Endothelial cell of umbilical vein (primary cell): ENCODE data around the gene PRRC2A. TPM values are rescaled to one million over a fixed set of nuclear protein-coding genes. Genes with fewer than 3 reads are reported as not detected.

Experiments
- BruUV-seq: library from RNA; stranded (reverse); fragments of 400-500 nt; replicated peaks from 2 replicates; lab custom pipeline; 2021; lab: Mats Ljungman, UMichigan
- CTCF ChIA-PET: fragments of 300-600, 350-600 bp; sonication (Branson Sonifier 250); formaldehyde crosslinking; loops from one replicate; lab custom pipeline; 2021; ENCODE audit warnings: antibody characterized with exemption, inconsistent platforms; lab: Charles Lee
- POLR2A ChIA-PET: fragments of 300-600, 350-600 bp; sonication (Branson Sonifier 250); formaldehyde crosslinking; loops from one replicate; lab custom pipeline; 2021; ENCODE audit warnings: antibody characterized with exemption, inconsistent platforms; lab: Charles Lee
- DNase-seq: peaks from one replicate; pipeline ENCODE4 v3.0.0-alpha.2; 2011; ENCODE audit warnings: low read depth, low spot score
- FAIRE-seq: peaks from 2 replicates; lab custom pipeline; 2011; peaks lifted over from hg19 to GRCh38; lab: Jason Lieb, UNC
- H2AFZ ChIP-seq: 2 replicates; pipeline ENCODE4 v1.6.0; 2012; ENCODE audit warnings: low read depth, low read length, control low read depth, inconsistent platforms
- H3K27ac ChIP-seq: 2 replicates; pipeline ENCODE4 v1.5.1; 2011; ENCODE audit warnings: low read depth, mild to moderate bottlenecking, control low read depth, low read length, moderate library complexity; ENCODE audit not compliant: insufficient read depth
- H3K27me3 ChIP-seq, 2 experiments: 2 replicates each; pipeline versions ENCODE4 v1.6.0 to v1.6.1; 2011; ENCODE audit warnings: low read length in 2 of 2, mixed read lengths in 1 of 2; ENCODE audit not compliant: control insufficient read depth in 2 of 2, insufficient read depth in 2 of 2
- H3K36me3 ChIP-seq, 2 experiments: 2 replicates in 1 of 2; 3 replicates in 1 of 2; pipeline ENCODE4 v1.5.1; 2011; ENCODE audit warnings: low read length in 2 of 2, mild to moderate bottlenecking in 1 of 2, moderate library complexity in 1 of 2; ENCODE audit not compliant: control insufficient read depth in 2 of 2, insufficient read depth in 2 of 2; ENCODE audit errors: extremely low read depth in 1 of 2
- H3K4me1 ChIP-seq: 3 replicates; pipeline ENCODE4 v1.5.1; 2011; ENCODE audit warnings: mild to moderate bottlenecking, low read length; ENCODE audit not compliant: control insufficient read depth, insufficient read depth; ENCODE audit errors: extremely low read depth
- H3K4me2 ChIP-seq: 2 replicates; pipeline ENCODE4 v1.6.1; 2011; ENCODE audit warnings: low read length, control low read depth, mixed read lengths; ENCODE audit not compliant: insufficient read depth
- H3K4me3 ChIP-seq, 3 experiments: fragments of 200-600 bp in 1 of 3; sonication (generic), shearing (Covaris generic) in 1 of 3; replicated peaks in 1 of 3; 2 replicates each; pipeline ENCODE4 v1.5.1; 2011 to 2016; ENCODE audit warnings: control low read depth in 3 of 3, low read length in 3 of 3, mild to moderate bottlenecking in 2 of 3, inconsistent platforms in 1 of 3, low read depth in 1 of 3, moderate library complexity in 1 of 3; ENCODE audit not compliant: insufficient read depth in 1 of 3
- H3K79me2 ChIP-seq: 2 replicates; pipeline ENCODE4 v1.6.0; 2012; ENCODE audit warnings: low read length, inconsistent platforms; ENCODE audit not compliant: control insufficient read depth, insufficient read depth
- H3K9ac ChIP-seq: replicated peaks from 2 replicates; pipeline ENCODE3; 2011; ENCODE audit warnings: low read length, control low read depth; ENCODE audit not compliant: insufficient read depth; ENCODE audit errors: extremely low read depth
- H3K9me1 ChIP-seq: replicated peaks from 3 replicates; pipeline ENCODE4 v1.6.0; 2011; ENCODE audit warnings: mild to moderate bottlenecking, low read length; ENCODE audit not compliant: control insufficient read depth, insufficient read depth; ENCODE audit errors: extremely low read depth
- H3K9me3 ChIP-seq: replicated peaks from 2 replicates; pipeline ENCODE4 v1.5.1; 2012; ENCODE audit warnings: low read length, inconsistent platforms; ENCODE audit not compliant: control insufficient read depth, insufficient read depth
- H4K20me1 ChIP-seq: replicated peaks from 2 replicates; pipeline ENCODE3; 2011; ENCODE audit warnings: mild to moderate bottlenecking, low read length; ENCODE audit not compliant: control insufficient read depth, insufficient read depth; ENCODE audit errors: extremely low read depth
- EZH2 ChIP-seq: IDR thresholded peaks from 2 replicates; pipeline ENCODE4 v1.6.1; 2012; ENCODE audit warnings: borderline replicate concordance, low read depth, mild to moderate bottlenecking, moderate library complexity, low read length, inconsistent platforms; ENCODE audit not compliant: severe bottlenecking
- FOS ChIP-seq: IDR thresholded peaks from 2 replicates; pipeline ENCODE4 v1.6.1; 2011; ENCODE audit warnings: mild to moderate bottlenecking, low read length, moderate library complexity, borderline replicate concordance; ENCODE audit not compliant: insufficient read depth
- GATA2 ChIP-seq: IDR thresholded peaks from 2 replicates; pipeline ENCODE4 v1.7.0; 2011; ENCODE audit warnings: low read depth, mild to moderate bottlenecking, moderate library complexity, mixed read lengths, low read length; ENCODE audit not compliant: insufficient read length, insufficient read depth
- JUN ChIP-seq: IDR thresholded peaks from 2 replicates; pipeline ENCODE4 v1.6.1; 2011; ENCODE audit warnings: borderline replicate concordance, low read depth; ENCODE audit not compliant: insufficient read length, insufficient read depth
- MYC ChIP-seq: IDR thresholded peaks from one replicate; pipeline ENCODE4 v1.6.1; 2011; ENCODE audit warnings: mild to moderate bottlenecking, low read depth, low read length
- POLR2A ChIP-seq: IDR thresholded peaks from 2 replicates; pipeline ENCODE4 v1.6.1; 2012; ENCODE audit warnings: low read depth, mild to moderate bottlenecking, control low read depth, low read length
- POLR2AphosphoS5 ChIP-seq: IDR thresholded peaks from 2 replicates; pipeline ENCODE4 v1.6.1; 2012; ENCODE audit warnings: low read depth, mild to moderate bottlenecking, control low read depth, low read length, moderate library complexity; ENCODE audit not compliant: insufficient read depth
- dilution Hi-C: fragments of 300-500 bp; cut with MboI; formaldehyde crosslinking; loops from one replicate; pipeline ENCODE4 v1.15.0; 2019; ENCODE audit warnings: low sequenced_read_pairs; ENCODE audit not compliant: extremely low pct_ligation_motif_present
- intact Hi-C: fragments of 100-400 bp; cut with micrococcal nuclease; formaldehyde crosslinking; loops from one replicate; pipeline ENCODE4 v1.10.0; 2022
- polyA plus RNA-seq, 4 experiments: library from polyadenylated mRNA; depleted of rRNA in 3 of 4; stranded (reverse) in 3 of 4; unstranded in 1 of 4; fragments of >200 nt; gene quantifications; 2 replicates each; pipeline versions ENCODE4 v1.2.1 to v1.2.3, GENCODE V29; 2011 to 2012; ENCODE audit warnings: missing spikeins in 1 of 4
- total RNA-seq: library from RNA; stranded (reverse); gene quantifications from 2 replicates; pipeline ENCODE4 v1.2.3, GENCODE V29; 2021
- TF ChIP-seq, protein P1 (sequence below), 2 donors: IDR thresholded peaks; 1 replicate in 1 of 2; 2 replicates in 1 of 2; pipeline ENCODE4 v1.5.1; 2011; ENCODE audit warnings: low read length in 2 of 2, mild to moderate bottlenecking in 2 of 2, moderate library complexity in 2 of 2, control low read depth in 1 of 2, inconsistent platforms in 1 of 2, low read depth in 1 of 2; ENCODE audit not compliant: insufficient read depth in 1 of 2; ENCODE audit errors: extremely low read depth in 1 of 2
- TF ChIP-seq, protein P2 (sequence below): IDR thresholded peaks from 2 replicates; pipeline ENCODE4 v1.6.1; 2011; ENCODE audit not compliant: insufficient read depth, insufficient read length

The PRRC2A gene
- total and polyA plus RNA-seq, 2 donors (not counting 3 experiments of a cell fraction or from before 2014, with no cell fraction given) = 88.4 to 229 TPM

DNA sequence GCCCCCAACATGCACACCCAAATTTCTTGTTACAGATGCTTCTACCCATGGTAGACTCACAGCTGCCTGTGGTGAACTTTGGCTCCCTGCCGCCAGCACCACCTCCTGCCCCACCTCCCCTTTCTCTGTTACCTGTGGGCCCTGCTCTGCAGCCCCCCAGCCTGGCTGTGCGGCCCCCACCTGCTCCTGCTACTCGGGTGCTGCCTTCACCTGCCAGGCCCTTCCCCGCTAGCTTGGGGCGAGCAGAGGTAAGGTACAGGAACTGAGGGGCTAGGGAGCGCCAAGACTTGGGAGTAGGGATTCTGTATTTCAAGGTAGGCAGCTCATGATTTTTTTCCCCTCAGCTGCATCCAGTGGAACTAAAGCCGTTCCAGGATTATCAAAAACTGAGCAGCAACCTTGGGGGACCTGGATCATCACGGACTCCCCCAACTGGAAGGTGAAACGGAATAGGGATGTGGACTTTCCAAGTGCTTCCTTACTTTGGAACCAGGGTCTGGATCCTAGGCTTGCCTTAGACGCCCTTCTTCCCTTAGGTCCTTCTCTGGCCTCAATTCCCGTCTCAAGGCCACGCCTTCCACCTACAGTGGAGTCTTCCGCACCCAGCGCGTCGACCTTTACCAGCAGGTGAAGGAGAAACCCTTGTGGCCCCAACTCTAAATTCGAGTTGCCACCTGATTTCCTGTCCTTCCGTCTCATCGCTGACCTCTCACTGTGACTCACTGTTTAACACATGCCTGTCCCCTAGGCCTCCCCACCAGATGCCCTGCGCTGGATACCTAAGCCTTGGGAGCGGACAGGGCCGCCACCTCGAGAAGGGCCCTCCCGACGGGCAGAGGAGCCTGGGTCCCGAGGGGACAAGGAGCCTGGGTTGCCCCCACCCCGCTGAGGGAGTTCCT is 16.4 kb downstream of the PRRC2A start:
- peaks cover 12% of the 10 kb centered on the region for H3K79me2 ChIP-seq
- H3K27ac ChIP-seq = no peak overlapping the region

More for the DNA sequence above, 16.4 kb downstream of the PRRC2A start:
- H3K4me1 ChIP-seq = no peaks in the 10 kb centered on the region
- TF ChIP-seq MYC (no peak), POLR2A (no peak), FOS (no peak), JUN (no peak), GATA2 (no peak), EZH2 (no peak), POLR2AphosphoS5 (no peak)
- TF ChIP-seq, protein P1, sequence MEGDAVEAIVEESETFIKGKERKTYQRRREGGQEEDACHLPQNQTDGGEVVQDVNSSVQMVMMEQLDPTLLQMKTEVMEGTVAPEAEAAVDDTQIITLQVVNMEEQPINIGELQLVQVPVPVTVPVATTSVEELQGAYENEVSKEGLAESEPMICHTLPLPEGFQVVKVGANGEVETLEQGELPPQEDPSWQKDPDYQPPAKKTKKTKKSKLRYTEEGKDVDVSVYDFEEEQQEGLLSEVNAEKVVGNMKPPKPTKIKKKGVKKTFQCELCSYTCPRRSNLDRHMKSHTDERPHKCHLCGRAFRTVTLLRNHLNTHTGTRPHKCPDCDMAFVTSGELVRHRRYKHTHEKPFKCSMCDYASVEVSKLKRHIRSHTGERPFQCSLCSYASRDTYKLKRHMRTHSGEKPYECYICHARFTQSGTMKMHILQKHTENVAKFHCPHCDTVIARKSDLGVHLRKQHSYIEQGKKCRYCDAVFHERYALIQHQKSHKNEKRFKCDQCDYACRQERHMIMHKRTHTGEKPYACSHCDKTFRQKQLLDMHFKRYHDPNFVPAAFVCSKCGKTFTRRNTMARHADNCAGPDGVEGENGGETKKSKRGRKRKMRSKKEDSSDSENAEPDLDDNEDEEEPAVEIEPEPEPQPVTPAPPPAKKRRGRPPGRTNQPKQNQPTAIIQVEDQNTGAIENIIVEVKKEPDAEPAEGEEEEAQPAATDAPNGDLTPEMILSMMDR (IDR thresholded peaks at IDR 0.05; ENCODE audit: extremely low read depth in 1 of 2, insufficient read depth in 1 of 2, low read depth in 1 of 2, low read length in 2 of 2) = no peak
- TF ChIP-seq, protein P2, sequence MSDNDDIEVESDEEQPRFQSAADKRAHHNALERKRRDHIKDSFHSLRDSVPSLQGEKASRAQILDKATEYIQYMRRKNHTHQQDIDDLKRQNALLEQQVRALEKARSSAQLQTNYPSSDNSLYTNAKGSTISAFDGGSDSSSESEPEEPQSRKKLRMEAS = no peak
- H2AFZ ChIP-seq = no peak overlapping the region
- intact Hi-C loops (no loop called here), dilution Hi-C loops (no loop called here)
- H3K36me3 ChIP-seq = peaks cover 48 to 78% of the 10 kb centered on the region in 2 experiments
- H3K9me1 ChIP-seq = no peaks in the 10 kb centered on the region
- DNase-seq (no peak), FAIRE-seq (no peak)
- TSS peak; percentile 44 for BruUV-seq
- ChIA-PET POLR2A (no interaction called here), CTCF (interaction anchor here (0.6 kb wide), 1 partner anchor 15 kb away, joined by 3 read pairs; the partner anchor contains the start of gene BAG6)
- H3K9me3 ChIP-seq = no peaks in the 10 kb centered on the region
- H3K9ac ChIP-seq = no peak overlapping the region
- H4K20me1 ChIP-seq = peaks cover 3% of the 10 kb centered on the region
- H3K4me2 ChIP-seq = no peak overlapping the region
- H3K27me3 ChIP-seq = no peaks in the 10 kb centered on the region
- H3K4me3 ChIP-seq = no peak overlapping the region
